ACHN (cell line): Measurements from ENCODE around the gene BAG1.

Experiments
- DNase-seq: peaks from one replicate; pipeline ENCODE4 v3.0.0-alpha.2; 2015
- in situ Hi-C: cut with HindIII; loops from 2 replicates; pipeline ENCODE4 v1.10.0; 2017; ENCODE audit warnings: low sequenced_read_pairs, low pct_ligation_motif_present, low pct_unique_long_range_greater_than_20kb

The BAG1 gene

GRCh38 chr9:33249983-33250382 is 14.5 kb downstream of the BAG1 start:
- in situ Hi-C loops = no loop called here
- no peak for DNase-seq

- no peak for DNase-seq
- in situ Hi-C loops = no loop called here
These were observed 15.3 kb downstream of the BAG1 start for GRCh38 chr9:33249087-33249658.

- in situ Hi-C loops = no loop called here
- DNase-seq = no peak
These were observed 15.9 kb downstream of the BAG1 start for GRCh38 chr9:33248606-33249005.

DNA sequence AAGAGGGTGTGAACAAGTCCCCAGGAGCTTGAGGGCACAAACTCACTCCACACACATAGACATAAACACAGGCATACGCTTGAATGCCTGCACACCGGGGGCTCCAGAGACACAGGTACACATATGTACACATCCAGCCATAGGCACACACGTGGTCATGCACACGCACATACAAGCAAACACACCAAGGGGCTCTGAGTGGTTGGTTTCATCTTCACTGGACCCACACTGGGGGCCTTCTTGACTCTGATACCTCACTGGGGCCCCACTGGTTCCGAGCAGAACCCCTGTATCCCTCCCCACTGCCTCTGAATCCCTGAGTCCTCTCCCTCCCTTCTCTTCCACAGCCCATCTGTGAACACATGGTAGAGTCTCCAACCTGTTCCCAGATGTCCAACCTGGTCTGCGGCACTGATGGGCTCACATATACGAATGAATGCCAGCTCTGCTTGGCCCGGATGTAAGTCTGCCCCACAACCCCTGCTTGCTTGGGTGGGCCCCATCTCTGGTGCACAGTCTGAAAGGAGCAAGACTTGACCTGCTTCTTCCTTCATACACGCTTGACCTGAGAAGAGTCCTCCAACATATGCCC is 18.1 kb downstream of the BAG1 start:
- in situ Hi-C loops = no loop called here
- DNase-seq = no peak

DNA sequence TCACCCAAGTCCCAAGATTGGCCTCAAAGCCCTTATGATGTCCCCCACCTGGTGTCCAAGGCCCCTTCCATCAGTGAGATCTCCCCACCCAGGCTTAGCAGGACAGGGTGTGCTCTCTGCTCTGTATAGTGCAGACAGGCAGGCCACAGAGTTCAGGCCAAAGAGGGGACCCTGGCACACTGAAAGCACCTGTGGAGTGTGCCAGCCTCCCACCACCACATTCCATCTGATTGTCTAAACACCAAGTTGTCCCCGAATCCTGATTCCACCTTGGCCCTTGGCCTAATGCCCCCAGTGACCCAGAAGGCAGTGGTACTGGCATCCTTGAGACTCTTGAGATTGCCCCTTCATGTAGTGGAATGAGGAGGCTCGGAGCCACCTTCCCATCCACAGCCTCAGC is 19.2 kb downstream of the BAG1 start:
- DNase-seq = no peak
- in situ Hi-C loops = no loop called here

DNA sequence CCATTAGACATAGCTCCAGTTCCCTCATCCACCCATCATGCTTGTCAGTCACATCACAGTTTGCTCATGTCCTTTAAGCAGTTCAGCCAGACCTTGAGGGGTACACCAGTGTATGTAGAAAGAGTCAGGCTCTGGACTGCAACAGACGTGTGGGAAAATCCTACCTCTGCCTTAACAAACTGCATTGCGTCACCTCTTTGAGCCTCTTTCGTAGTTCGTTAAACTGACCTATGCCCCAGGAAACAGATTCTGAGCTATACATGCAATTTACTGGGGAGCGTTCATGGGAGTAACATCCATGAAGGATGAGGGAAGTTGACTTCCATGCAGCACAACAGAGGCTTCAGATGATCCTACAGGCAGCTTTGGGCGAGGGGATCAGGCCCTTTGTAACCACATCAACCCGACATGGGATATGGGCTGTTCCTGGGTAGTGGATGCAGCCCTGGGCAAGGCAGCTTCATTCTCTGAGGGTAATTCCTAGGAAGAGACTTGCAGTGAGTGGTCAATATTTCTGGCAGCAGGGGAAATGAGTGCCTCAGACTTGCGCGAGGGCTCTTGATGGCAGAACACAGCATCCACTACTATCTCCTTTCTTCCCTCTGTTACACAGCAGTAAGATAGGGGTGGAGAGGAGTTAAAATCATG is 20.2 kb downstream of the BAG1 start:
- no peak for DNase-seq
- in situ Hi-C loops = no loop called here

- in situ Hi-C loops = no loop called here
- no peak for DNase-seq
These were observed 21.8 kb downstream of the BAG1 start for GRCh38 chr9:33242609-33243134.

GRCh38 chr9:33241298-33241697 is 23.2 kb downstream of the BAG1 start:
- in situ Hi-C loops = no loop called here
- no peak for DNase-seq

- in situ Hi-C loops = no loop called here
- no peak for DNase-seq
These were observed 24.6 kb downstream of the BAG1 start, which contains the start of gene SPINK4 for GRCh38 chr9:33239921-33240320. TSS of gene SPINK4 (plus strand) at chr9:33240167. CDS start at chr9:33240209, 42 bp downstream.

- in situ Hi-C loops = no loop called here
- peak; percentile 22 for DNase-seq
These were observed 27.9 kb downstream of the BAG1 start for GRCh38 chr9:33236571-33236970.

GRCh38 chr9:33234511-33235467 is 29.7 kb downstream of the BAG1 start:
- DNase-seq = no peak
- in situ Hi-C loops = no loop called here

DNA sequence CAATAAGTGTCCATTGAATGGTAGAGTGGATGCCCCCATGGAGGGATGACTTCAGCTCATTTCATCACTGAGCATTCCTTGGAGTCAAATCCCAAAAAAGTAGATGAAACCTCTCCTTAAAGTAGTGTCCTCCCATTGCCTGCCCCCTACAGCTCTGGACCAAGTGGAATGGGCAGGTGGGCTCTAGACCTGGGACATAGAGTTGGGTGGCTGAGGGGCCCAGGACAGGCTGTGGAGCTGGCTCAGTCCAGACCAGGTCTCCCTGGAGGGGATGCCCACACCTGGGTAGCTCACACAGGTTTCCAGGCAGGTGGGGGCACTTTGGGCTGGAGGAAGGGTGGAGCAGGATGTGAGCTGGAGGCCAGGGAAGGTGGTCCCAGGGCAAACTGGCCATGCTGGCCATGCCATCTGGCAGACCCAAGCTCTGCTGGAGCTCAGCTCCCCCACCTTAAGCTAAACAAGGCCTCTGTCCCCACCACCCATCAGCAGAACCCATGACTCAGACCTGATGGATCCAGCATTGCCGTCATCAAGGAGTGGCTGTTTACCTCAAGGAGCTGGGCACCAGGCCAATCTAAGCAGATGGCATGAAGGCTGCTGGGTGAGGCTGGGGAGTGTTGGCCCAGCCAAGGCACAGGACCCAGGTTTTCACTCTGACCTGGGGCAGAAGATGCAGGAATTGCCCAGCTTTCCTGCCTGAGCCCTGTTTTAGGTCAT is 30.7 kb downstream of the BAG1 start:
- in situ Hi-C loops = no loop called here

DNA sequence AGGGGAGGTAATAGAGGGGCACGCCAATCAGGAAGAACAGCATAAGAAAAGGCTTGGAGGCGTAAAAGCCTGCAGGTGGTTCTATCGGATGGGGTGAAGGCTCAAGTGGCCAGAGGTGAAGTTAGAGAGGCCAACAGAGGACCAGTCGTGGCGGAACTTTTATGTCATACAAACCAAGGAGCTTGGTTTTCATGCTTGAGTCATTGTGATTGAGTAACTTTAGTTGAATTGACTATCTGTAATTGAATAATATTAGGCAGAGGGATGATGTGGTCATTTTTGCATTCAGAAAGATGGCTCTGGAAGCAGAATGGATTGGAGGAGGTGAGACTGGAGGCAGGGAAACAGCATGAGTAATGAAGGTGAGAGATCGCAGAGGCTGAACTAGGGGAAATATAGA is 31.7 kb downstream of the BAG1 start:
- in situ Hi-C loops = no loop called here
- no peak for DNase-seq

More for the DNA sequence above, 30.7 kb downstream of the BAG1 start:
- DNase-seq = peak; percentile 82

DNA sequence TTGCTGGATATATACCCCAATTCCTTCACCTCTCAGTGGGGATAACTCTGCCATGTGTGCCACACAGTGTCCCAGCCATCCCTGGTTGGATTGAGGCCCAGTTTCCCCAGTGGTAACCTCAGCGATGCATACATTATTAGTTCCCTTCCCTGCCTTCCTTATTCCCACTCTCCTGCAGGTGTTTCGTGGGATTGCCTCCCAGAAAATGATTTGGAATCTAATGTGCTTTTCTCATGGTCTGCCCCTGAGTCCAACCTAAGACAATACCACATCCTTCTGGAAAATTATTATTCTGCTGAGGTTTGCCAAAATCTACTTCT is 32.9 kb downstream of the BAG1 start:
- in situ Hi-C loops = no loop called here
- DNase-seq = no peak

DNA sequence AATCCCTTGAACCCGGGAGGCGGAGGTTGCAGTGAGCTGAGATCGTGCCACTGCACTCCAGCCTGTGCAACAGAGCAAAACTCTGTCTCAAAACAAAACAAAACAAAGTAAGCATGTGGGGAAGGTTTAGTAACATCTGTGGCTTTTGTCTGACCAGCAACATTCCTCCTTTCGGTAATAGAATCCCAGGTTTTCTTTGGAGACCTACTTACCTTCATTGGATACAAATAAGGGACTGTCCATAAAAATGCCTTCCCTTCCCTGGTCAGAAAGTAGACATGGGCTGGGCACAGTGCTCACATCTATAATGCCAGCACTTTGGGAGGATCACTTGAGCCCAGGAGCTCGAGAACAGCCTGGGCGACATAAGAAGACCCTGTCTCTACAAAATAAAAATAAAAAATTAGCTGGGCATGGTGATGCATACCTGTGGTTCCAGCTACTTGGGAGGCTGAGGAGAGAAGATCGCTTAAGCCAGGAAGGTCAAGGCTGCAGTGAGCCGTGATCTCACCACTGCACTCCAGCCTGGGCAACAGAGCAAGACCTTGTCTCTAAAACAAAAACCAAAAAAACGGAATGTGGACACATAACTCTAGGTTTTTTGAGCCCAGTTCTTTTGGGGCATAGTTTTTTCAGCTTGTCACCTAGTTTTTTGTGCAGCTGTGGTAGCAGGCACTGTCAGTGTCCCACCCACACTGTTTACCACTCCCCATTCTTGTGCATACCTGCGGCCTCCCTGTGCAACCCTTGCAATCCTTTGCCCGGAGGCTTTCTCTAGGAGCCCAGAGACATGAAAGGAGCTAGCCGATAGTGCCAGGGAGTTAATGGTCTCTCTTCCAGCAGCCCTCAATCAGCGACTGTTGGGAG is 33.5 kb downstream of the BAG1 start:
- peak; percentile 31 for DNase-seq
- in situ Hi-C loops = no loop called here

DNA sequence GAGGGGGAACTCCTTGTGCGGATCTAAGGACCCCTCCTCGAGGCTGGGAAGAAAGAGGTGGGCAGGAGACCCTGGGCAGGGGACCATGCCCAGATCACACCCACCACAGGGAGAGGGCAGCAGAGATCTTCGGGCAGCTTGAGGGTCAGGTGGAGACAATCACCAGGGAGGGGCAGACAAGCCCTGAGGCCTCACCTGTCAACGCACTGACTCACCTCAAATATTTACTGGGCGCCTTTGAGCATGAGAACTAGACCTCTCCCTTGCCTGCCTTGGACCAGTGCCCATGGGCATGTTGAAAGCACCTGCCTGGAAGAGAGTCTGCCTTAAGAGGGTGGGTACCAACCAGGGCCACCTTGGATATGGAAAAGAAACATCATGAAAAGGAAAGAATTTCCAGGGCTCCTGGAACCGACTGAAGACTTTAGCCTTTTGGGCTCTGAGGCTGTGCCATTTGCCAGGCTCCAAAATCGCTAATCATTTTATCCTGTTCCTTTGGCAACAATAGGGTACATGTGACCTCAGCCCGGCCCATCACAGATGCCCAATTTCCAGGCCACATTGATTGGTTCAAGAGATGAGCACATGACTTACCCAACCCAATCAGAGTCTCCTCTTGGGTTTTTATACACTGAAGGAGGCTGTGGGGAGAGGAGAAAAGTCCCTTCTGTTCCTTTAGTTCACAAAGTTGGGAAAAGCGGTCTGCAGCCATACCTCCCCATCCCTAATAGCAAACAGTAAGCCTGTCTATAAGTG is 35.0 kb downstream of the BAG1 start:
- no peak for DNase-seq
- in situ Hi-C loops = no loop called here

- in situ Hi-C loops = no loop called here
- no peak for DNase-seq
These were observed 35.9 kb downstream of the BAG1 start for GRCh38 chr9:33228606-33229005.
